Ovary (tissue), 3 donors: ENCODE results near the gene TBC1D3B.

Experiments
- POLR2A ChIP-seq: fragments of 450-650 bp; IDR thresholded peaks from one replicate; pipeline ENCODE4 v1.6.1; 2017; ENCODE audit warnings: antibody characterized with exemption, mild to moderate bottlenecking, moderate library complexity
- TF ChIP-seq, protein P1 (sequence below), 3 donors: fragments of 450-650 bp in 2 of 3; fragments of 200-600 bp in 1 of 3; IDR thresholded peaks; one replicate each; pipeline versions ENCODE4 v1.5.1 to v1.8.0; 2016 to 2022; ENCODE audit warnings: antibody characterized with exemption in 3 of 3, mild to moderate bottlenecking in 1 of 3
- donor health status: DM: no; HTN: no; CAD: no.

DNA sequence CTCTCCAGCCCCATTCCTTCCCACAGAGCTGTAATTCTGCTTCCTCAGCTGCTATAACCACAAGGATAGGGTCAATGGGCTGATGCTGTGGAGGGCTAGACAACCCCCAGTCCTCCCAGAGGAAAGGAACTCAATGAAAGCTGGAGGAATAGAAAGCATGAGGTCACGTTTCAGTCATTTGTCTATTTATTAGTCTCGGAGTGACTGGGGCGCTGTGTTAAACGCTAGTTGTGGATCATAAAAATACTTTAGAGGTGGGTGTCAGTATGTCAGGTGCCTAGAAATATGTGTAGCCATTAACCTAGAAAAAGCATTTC, 20.9 kb upstream of the TBC1D3B start:
- TF ChIP-seq, protein P1, sequence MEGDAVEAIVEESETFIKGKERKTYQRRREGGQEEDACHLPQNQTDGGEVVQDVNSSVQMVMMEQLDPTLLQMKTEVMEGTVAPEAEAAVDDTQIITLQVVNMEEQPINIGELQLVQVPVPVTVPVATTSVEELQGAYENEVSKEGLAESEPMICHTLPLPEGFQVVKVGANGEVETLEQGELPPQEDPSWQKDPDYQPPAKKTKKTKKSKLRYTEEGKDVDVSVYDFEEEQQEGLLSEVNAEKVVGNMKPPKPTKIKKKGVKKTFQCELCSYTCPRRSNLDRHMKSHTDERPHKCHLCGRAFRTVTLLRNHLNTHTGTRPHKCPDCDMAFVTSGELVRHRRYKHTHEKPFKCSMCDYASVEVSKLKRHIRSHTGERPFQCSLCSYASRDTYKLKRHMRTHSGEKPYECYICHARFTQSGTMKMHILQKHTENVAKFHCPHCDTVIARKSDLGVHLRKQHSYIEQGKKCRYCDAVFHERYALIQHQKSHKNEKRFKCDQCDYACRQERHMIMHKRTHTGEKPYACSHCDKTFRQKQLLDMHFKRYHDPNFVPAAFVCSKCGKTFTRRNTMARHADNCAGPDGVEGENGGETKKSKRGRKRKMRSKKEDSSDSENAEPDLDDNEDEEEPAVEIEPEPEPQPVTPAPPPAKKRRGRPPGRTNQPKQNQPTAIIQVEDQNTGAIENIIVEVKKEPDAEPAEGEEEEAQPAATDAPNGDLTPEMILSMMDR (IDR thresholded peaks at IDR 0.05), result no peak
- no peak for TF ChIP-seq POLR2A
